ENCODE data around the gene TUBG1. TPM values are rescaled to one million over a fixed set of nuclear protein-coding genes. Genes with fewer than 3 reads are reported as not detected.
A peak's percentile ranks its signal among the peaks of the same experiment; 100 is the strongest.
"Not testable (repeated sequence)": the region's sequence is repeated elsewhere in the genome, so short reads cannot be mapped to it uniquely, and the experiment has no call there.

Gene TUBG1
- total RNA-seq, 1 donor from 2014 or later: 42.9 TPM

GRCh38 chr17:42655528-42655927, 46.0 kb downstream of the TUBG1 start:
- H3K36me3 Mint-ChIP-seq: no peaks in the 10 kb centered on the region
- H3K4me3 Mint-ChIP-seq: no peak overlapping the region
- DNase-seq (ENCODE audit: low spot score in 2 of 2, unreplicated experiment in 2 of 2): no peak
- no peak for TF ChIP-seq CTCF (IDR thresholded peaks at IDR 0.05; ENCODE audit: unreplicated experiment)
- H3K9me3 Mint-ChIP-seq: peaks cover 6% of the 10 kb centered on the region
- no peaks in the 10 kb centered on the region for H3K27me3 Mint-ChIP-seq (ENCODE audit: low read depth)
- H3K4me1 Mint-ChIP-seq: peaks cover 34% of the 10 kb centered on the region
- H3K27ac Mint-ChIP-seq: no peak overlapping the region

DNA sequence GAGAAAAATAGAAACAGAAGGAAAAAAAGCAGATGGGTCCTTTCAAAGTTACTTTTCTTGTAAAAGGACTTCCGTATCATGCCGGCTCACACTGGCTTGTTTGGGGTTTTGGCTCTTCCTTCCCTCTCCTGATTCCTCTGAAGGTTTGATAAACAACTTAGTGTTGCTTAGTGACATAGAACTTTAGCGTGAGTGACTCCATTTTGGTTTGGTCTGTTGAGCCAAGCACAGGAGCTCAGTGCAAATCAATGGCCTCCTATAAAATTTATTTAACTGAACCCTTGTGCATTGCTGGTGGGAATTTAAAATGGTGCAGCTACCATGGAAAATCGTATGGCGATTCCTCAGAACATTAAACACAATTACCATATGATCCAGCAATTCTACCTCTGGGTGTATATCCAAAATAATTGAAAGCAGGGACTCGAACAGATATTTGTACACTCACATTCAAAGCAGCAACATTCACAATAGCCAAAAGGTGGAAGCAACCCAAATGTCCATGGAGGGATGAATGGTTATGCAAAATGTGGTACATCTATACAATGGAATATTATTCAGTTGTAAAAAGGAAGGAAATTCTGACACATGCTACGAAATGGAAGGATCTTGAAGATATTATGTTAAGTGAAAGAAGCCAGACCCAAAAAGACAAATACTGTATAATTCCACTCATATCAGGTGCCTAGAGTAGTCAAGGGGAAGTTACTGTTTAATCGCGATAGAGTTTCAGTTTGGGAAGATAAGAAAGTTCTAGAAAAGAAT, 48.5 kb downstream of the TUBG1 start:
- no peaks in the 10 kb centered on the region for H3K27me3 Mint-ChIP-seq (ENCODE audit: low read depth)
- no peak for DNase-seq (ENCODE audit: low spot score in 2 of 2, unreplicated experiment in 2 of 2)
- no peak for TF ChIP-seq CTCF (IDR thresholded peaks at IDR 0.05; ENCODE audit: unreplicated experiment)
- H3K9me3 Mint-ChIP-seq: peaks cover 6% of the 10 kb centered on the region
- peak overlapping the region; percentile 10 for H3K4me3 Mint-ChIP-seq
- peaks cover 38% of the 10 kb centered on the region for H3K4me1 Mint-ChIP-seq
- H3K36me3 Mint-ChIP-seq: peaks cover 7% of the 10 kb centered on the region
- no peak overlapping the region for H3K27ac Mint-ChIP-seq

DNA sequence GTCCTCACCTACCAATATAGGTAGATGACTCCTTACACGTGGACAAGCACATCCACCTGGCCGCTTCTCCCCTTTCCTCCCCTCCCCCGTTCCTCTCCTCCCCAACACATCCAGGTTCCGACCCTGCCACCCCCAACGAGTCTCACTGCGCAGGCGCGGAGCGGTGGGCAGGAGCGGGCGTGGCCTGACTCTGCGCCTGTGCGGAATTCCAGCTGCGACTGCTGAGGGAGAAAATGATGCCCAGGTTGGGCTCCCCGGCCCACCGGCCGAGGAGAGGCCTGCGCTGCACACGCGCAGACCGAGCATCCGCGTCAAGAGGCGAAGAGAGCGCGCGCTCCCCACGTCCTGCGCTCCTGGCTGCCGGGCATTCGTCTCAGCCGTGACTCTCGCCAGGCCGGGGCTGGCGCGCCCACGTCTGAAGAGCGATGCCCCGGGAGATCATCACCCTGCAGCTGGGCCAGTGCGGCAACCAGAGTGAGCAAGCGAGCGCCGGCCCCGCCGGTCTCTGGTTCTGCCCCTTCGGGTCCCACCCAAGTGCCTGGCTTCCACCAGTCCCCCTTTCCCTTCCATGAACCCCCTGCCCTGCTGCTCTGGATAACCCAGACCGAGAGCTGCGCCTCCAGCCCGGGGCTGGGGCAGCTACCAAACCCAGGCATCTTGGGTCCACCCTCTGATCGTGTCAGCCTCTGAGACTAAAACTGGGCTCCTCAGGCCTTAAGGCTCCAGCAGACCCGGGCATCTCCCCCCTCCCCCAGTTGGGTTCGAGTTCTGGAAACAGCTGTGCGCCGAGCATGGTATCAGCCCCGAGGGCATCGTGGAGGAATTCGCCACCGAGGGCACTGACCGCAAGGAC, 49.8 kb downstream of the TUBG1 start, which contains the start of gene TUBG2:
Gene TUBG2, plus strand, starts transcription at position 206 of the 853 bp plus-strand sequence. Its CDS starts 220 bp downstream, at position 426.
- Mint-ChIP-seq H3K9me3 (peaks cover 6% of the 10 kb centered on the region), H3K27ac (peak within 1 kb of the TSS; percentile 92), H3K36me3 (peaks cover 12% of the 10 kb centered on the region), H3K4me1 (peaks cover 26% of the 10 kb centered on the region), H3K27me3 (ENCODE audit: low read depth) (no peaks in the 10 kb centered on the region), H3K4me3 (peak within 1 kb of the TSS; percentile 89)
- TF ChIP-seq CTCF (IDR thresholded peaks at IDR 0.05; ENCODE audit: unreplicated experiment): no peak
- peak; percentile 88 to 92 for DNase-seq (ENCODE audit: low spot score in 2 of 2, unreplicated experiment in 2 of 2)

GRCh38 chr17:42659932-42660274, 50.4 kb downstream of the TUBG1 start:
- not testable (repeated sequence) for H3K27me3 Mint-ChIP-seq (ENCODE audit: low read depth); DNase-seq (ENCODE audit: low spot score in 2 of 2, unreplicated experiment in 2 of 2); H3K27ac Mint-ChIP-seq; H3K9me3 Mint-ChIP-seq
- H3K36me3 Mint-ChIP-seq: peaks cover 14% of the 10 kb centered on the region
- peaks cover 20% of the 10 kb centered on the region for H3K4me1 Mint-ChIP-seq
- H3K4me3 Mint-ChIP-seq: peak overlapping the region; percentile 89

DNA sequence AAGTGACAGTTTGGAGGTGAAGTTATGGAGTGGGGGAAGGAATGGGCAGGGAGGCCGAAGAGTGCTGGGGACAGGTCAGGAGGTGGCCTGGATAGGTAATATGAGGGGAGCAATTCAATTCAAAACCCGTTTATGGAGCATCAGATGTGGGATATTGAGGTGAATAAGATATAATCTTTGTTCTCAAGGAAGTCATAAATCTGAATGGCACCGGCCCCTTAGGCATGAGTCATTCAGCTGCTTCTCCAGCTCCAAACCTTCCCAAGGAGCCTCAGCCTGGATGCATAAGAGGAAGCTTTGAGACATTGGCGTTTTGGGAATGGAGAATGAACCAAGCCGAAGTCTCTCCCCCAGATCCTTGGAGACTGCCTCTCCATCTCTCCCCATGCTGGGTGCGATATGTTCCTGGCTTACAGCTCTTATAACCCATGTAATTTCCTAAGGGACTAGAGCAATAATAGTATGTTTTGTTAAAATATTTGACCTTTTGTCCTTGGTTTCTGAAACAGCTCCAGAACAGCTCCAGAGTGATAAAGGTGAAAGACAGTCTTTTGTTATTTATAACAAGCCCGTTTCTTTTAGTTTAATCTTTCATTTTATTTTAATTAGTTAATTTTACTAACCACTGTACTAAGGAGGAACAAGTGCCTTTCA, 51.3 kb downstream of the TUBG1 start:
- H3K27me3 Mint-ChIP-seq (ENCODE audit: low read depth): no peaks in the 10 kb centered on the region

More for the DNA sequence above, 51.3 kb downstream of the TUBG1 start:
- no peak for DNase-seq (ENCODE audit: low spot score in 2 of 2, unreplicated experiment in 2 of 2)
- H3K4me3 Mint-ChIP-seq: peak overlapping the region; percentile 56
- peak overlapping the region; percentile 1 for H3K27ac Mint-ChIP-seq
- H3K36me3 Mint-ChIP-seq: peaks cover 20% of the 10 kb centered on the region
- H3K4me1 Mint-ChIP-seq: peaks cover 18% of the 10 kb centered on the region
- H3K9me3 Mint-ChIP-seq: peaks cover 6% of the 10 kb centered on the region
- no peak for TF ChIP-seq CTCF (IDR thresholded peaks at IDR 0.05; ENCODE audit: unreplicated experiment)

Other genes with a start within 250 kb of the TUBG1 start
- 118 to 129 TPM (median 119 TPM) in 3 replicates for gene STAT3, start 221.2 kb upstream of the TUBG1 start, total RNA-seq
- 53.3 to 54.3 TPM (median 53.9 TPM) in 3 replicates for gene CAVIN1, start 186.4 kb upstream of the TUBG1 start, total RNA-seq
- 60.4 to 65.6 TPM (median 65.6 TPM) in 3 replicates for gene ATP6V0A1, start 150.8 kb upstream of the TUBG1 start, total RNA-seq
- gene NAGLU, start 73.4 kb upstream of the TUBG1 start, total RNA-seq: 31.0 to 31.9 TPM (median 31.5 TPM) in 3 replicates
- gene HSD17B1, start 56.8 kb upstream of the TUBG1 start, total RNA-seq: 1.6 to 3.0 TPM (median 2.2 TPM) in 3 replicates
- 60.7 to 62.0 TPM (median 61.4 TPM) in 3 replicates for gene COASY, start 47.5 kb upstream of the TUBG1 start, total RNA-seq
- 26.1 to 27.8 TPM (median 27.0 TPM) in 3 replicates for gene MLX, start 42.6 kb upstream of the TUBG1 start, total RNA-seq
- gene PSMC3IP, start 32.0 kb upstream of the TUBG1 start, total RNA-seq: 8.3 to 9.8 TPM (median 9.7 TPM) in 3 replicates
- gene RETREG3, start 309 bp upstream of the TUBG1 start, total RNA-seq: 77.7 to 79.1 TPM (median 77.8 TPM) in 3 replicates
- gene TUBG2, start 49.6 kb downstream of the TUBG1 start, total RNA-seq: 30.6 to 33.7 TPM (median 33.4 TPM) in 3 replicates
- 35.9 to 38.2 TPM (median 37.8 TPM) in 3 replicates for gene PLEKHH3, start 67.3 kb downstream of the TUBG1 start, total RNA-seq
- 2.0 to 2.3 TPM (median 2.1 TPM) in 3 replicates for gene CCR10, start 72.2 kb downstream of the TUBG1 start, total RNA-seq
- gene CNTNAP1, start 72.8 kb downstream of the TUBG1 start, total RNA-seq: 20.5 to 23.1 TPM (median 20.9 TPM) in 3 replicates
- gene EZH1, start 135.4 kb downstream of the TUBG1 start, total RNA-seq: 38.4 to 45.1 TPM (median 42.5 TPM) in 3 replicates
- gene RAMP2, start 151.5 kb downstream of the TUBG1 start, total RNA-seq: 19.5 to 22.3 TPM (median 21.6 TPM) in 3 replicates
- gene VPS25, start 163.8 kb downstream of the TUBG1 start, total RNA-seq: 59.4 to 65.0 TPM (median 64.9 TPM) in 3 replicates
- gene WNK4, start 170.9 kb downstream of the TUBG1 start, total RNA-seq: 1.3 to 1.8 TPM (median 1.7 TPM) in 3 replicates
- gene COA3, start 189.0 kb downstream of the TUBG1 start, total RNA-seq: 52.4 to 57.4 TPM (median 54.3 TPM) in 3 replicates
- gene CNTD1, start 189.2 kb downstream of the TUBG1 start, total RNA-seq: 0.09 to 0.14 TPM in 2 of 3 replicates, not detected in the other
- 54.5 to 55.8 TPM (median 55.2 TPM) in 3 replicates for gene BECN1, start 214.6 kb downstream of the TUBG1 start, total RNA-seq
- gene PSME3, start 223.7 kb downstream of the TUBG1 start, total RNA-seq: 88.7 to 92.8 TPM (median 92.0 TPM) in 3 replicates
- 3.0 to 3.8 TPM (median 3.4 TPM) in 3 replicates for gene AOC2, start 234.9 kb downstream of the TUBG1 start, total RNA-seq
- 1.5 to 2.3 TPM (median 1.9 TPM) in 3 replicates for gene AOC3, start 241.5 kb downstream of the TUBG1 start, total RNA-seq